ENCODE data around the gene PLET1.
"Not testable (repeated sequence)": the region's sequence is repeated elsewhere in the genome, so short reads cannot be mapped to it uniquely, and the experiment has no call there.

Gene PLET1

GRCh38 chr11:112211536-112211935 is 49.1 kb downstream of the PLET1 start:
- Histone ChIP-seq H3K27ac (no peak overlapping the region), H3K4me3 (no peak overlapping the region), H3K36me3 (ENCODE audit: insufficient read depth, low read length) (no peaks in the 10 kb centered on the region), H3K9ac (ENCODE audit: insufficient read length) (no peak overlapping the region), H3K9me3 (ENCODE audit: low read depth, low read length) (no peaks in the 10 kb centered on the region)
- DNase-seq (ENCODE audit: low read depth, low spot score): no peak
- no peak for TF ChIP-seq POLR2AphosphoS5 (IDR thresholded peaks at IDR 0.05; ENCODE audit: borderline replicate concordance, low read depth, low read length)
- no peak for TF ChIP-seq FOXP2 (optimal IDR thresholded peaks at IDR 0.05; ENCODE audit: control extremely low read depth, extremely low read length, insufficient read depth)
- TF ChIP-seq EZH2 (IDR thresholded peaks at IDR 0.05): no peak

- Histone ChIP-seq H3K36me3 (ENCODE audit: insufficient read depth, low read length) (no peaks in the 10 kb centered on the region), H3K9ac (ENCODE audit: insufficient read length) (no peak overlapping the region), H3K9me3 (ENCODE audit: low read depth, low read length) (no peaks in the 10 kb centered on the region), H3K4me3 (no peak overlapping the region), H3K27ac (no peak overlapping the region)
- TF ChIP-seq POLR2AphosphoS5 (IDR thresholded peaks at IDR 0.05; ENCODE audit: borderline replicate concordance, low read depth, low read length): no peak
- TF ChIP-seq FOXP2 (optimal IDR thresholded peaks at IDR 0.05; ENCODE audit: control extremely low read depth, extremely low read length, insufficient read depth): no peak
- no peak for TF ChIP-seq EZH2 (IDR thresholded peaks at IDR 0.05)
- no peak for DNase-seq (ENCODE audit: low read depth, low spot score)
Measured at GRCh38 chr11:112210890-112211289, 49.8 kb downstream of the PLET1 start.

GRCh38 chr11:112206071-112206470 is 54.6 kb downstream of the PLET1 start:
- Histone ChIP-seq H3K36me3 (ENCODE audit: insufficient read depth, low read length) (no peaks in the 10 kb centered on the region), H3K27ac (no peak overlapping the region), H3K9me3 (ENCODE audit: low read depth, low read length) (no peaks in the 10 kb centered on the region), H3K9ac (ENCODE audit: insufficient read length) (no peak overlapping the region), H3K4me3 (no peak overlapping the region)
- no peak for TF ChIP-seq POLR2AphosphoS5 (IDR thresholded peaks at IDR 0.05; ENCODE audit: borderline replicate concordance, low read depth, low read length)
- TF ChIP-seq EZH2 (IDR thresholded peaks at IDR 0.05): no peak
- TF ChIP-seq FOXP2 (optimal IDR thresholded peaks at IDR 0.05; ENCODE audit: control extremely low read depth, extremely low read length, insufficient read depth): no peak
- DNase-seq (ENCODE audit: low read depth, low spot score): no peak

- no peak overlapping the region for H3K4me3 ChIP-seq
- H3K9me3 ChIP-seq (ENCODE audit: low read depth, low read length): no peaks in the 10 kb centered on the region
- DNase-seq (ENCODE audit: low read depth, low spot score): no peak
- H3K9ac ChIP-seq (ENCODE audit: insufficient read length): no peak overlapping the region
- no peak for TF ChIP-seq POLR2AphosphoS5 (IDR thresholded peaks at IDR 0.05; ENCODE audit: borderline replicate concordance, low read depth, low read length)
- TF ChIP-seq EZH2 (IDR thresholded peaks at IDR 0.05): no peak
- H3K36me3 ChIP-seq (ENCODE audit: insufficient read depth, low read length): no peaks in the 10 kb centered on the region
- H3K27ac ChIP-seq: no peak overlapping the region
Measured at GRCh38 chr11:112200252-112200651, 60.4 kb downstream of the PLET1 start.

GRCh38 chr11:112199101-112199500 is 61.6 kb downstream of the PLET1 start:
- not testable (repeated sequence) for H3K9me3 ChIP-seq (ENCODE audit: low read depth, low read length); DNase-seq (ENCODE audit: low read depth, low spot score); H3K4me3 ChIP-seq; H3K9ac ChIP-seq (ENCODE audit: insufficient read length); H3K27ac ChIP-seq; H3K36me3 ChIP-seq (ENCODE audit: insufficient read depth, low read length)

Measured in SK-N-MC (cell line).